HG02840 (cell line): ENCODE measurements around the gene CAMKK2.
"Not testable (repeated sequence)": the region's sequence is repeated elsewhere in the genome, so short reads cannot be mapped to it uniquely, and the experiment has no call there.

Experiments used
- ATAC-seq: cut with Tn5 transposase; IDR thresholded peaks from one replicate; pipeline ENCODE4 v1.9.1; 2021; ENCODE audit warnings: mild to moderate bottlenecking, moderate library complexity, moderate number of reproducible peaks; ENCODE audit not compliant: unreplicated experiment, low FRiP score

CAMKK2 gene

DNA sequence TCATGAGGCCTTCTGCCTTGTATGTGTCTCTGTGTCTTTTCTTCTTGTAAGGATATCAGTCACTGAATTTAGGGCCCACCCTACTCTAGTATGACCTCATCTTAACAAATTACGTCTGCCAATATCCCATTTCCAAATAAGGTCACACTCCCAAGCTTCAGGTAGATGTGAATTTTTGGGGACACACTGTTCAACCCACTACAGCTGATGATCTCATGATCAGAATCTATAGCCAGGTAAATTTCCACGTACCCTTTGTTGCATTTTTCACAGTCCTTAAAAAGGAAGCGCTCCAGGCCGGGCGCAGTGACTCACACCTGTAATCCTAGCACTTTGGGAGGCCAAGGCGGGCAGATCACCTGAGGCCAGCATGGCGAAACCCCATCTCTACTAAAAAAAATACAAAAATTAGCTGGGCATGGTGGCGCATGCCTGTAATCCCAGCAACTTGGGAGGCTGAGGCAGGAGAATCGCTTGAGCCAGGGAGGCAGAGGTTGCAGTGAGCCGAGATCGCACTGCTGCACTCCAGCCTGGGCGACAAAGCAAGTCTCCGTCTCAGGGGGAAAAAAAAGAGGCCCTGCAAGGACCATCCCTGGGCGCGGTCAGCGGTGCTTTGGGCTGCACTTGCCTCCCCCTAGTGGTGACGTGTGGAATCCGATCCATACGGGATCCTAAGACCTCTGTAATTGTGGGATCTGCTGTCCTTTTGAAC is 66.5 kb downstream of the CAMKK2 start:
- not testable (repeated sequence) for ATAC-seq

DNA sequence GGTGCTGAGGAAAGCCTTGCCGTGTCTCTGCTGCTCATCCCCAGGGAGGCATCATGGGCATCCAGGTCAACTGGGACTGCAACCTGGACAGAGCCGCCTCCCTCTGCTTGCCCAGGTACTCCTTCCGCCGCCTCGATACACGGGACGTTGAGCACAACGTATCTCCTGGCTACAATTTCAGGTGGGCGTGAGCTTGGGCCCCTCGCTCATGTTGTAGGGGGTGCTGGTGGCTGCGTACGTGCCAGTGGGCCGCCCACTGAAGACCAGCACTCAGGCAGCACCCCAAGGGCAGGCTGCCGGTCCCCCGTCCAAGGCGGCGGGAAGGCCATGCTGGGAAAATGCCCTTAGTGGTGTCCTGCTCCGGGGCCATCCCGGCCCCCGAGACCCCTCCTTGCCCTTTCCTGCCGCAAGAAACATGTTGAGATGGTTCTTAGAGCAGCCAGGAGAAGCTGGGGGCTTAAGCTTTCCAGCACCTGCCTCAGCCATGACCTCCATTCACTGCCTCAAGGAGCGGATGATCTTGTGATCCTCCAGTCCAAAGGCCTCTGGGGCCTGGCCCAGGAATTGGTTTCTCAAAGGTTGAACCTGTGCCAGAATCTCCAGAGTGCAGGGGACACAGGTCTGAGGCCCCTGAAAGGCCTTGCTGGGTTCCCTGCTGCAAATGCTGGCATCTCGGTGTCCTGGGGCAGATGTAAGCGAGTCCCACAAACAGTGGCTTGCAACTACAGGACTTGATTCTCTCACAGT is 67.4 kb downstream of the CAMKK2 start:
- ATAC-seq, result no peak

DNA sequence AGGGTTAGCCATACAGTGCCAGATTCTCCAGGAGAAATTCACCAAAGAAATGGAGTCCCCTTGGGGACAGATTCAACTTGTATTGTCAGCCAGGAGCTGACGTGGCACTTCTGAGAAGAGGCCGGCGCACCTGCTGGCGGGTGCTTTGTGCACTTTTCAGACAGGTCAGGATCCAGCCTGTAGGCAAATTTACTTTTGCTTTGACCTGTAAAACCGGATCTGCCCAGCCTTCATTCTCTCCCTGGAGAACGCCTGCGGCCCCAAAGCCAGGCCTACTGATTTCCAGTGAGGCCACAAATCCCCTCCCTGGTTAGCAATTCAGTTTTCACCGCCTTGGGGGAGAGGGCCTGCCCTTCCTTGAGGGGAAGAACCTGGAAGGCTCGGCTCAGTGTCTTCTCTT is 69.2 kb downstream of the CAMKK2 start:
- peak; percentile 49 for ATAC-seq

DNA sequence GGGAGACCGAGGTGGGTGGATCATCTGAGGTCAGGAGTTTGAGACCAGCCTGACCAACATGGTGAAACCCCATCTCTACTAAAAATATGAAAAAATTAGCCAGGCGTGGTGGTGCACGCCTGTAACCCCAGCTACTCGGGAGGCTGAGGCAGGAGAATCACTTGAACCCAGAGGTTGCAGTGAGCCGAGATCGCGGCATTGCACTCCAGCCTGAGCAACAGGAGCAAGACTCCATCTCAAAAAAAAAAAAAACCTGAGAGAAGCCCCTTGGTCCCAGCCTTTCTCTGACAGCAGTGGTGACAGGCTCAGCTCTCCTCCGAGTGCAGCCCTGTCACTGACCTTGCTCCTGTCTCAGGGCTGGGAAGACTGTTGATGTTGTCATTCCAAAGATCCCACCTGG is 69.6 kb downstream of the CAMKK2 start:
- not testable (repeated sequence) for ATAC-seq

GRCh38 chr12:121226399-121226798 is 70.1 kb downstream of the CAMKK2 start:
- no peak for ATAC-seq

- no peak for ATAC-seq
These were observed 71.9 kb downstream of the CAMKK2 start for GRCh38 chr12:121224591-121224990.

- ATAC-seq, result no peak
These were observed 72.9 kb downstream of the CAMKK2 start for GRCh38 chr12:121223292-121224285.

- no peak for ATAC-seq
These were observed 73.7 kb downstream of the CAMKK2 start for GRCh38 chr12:121222847-121223246.

DNA sequence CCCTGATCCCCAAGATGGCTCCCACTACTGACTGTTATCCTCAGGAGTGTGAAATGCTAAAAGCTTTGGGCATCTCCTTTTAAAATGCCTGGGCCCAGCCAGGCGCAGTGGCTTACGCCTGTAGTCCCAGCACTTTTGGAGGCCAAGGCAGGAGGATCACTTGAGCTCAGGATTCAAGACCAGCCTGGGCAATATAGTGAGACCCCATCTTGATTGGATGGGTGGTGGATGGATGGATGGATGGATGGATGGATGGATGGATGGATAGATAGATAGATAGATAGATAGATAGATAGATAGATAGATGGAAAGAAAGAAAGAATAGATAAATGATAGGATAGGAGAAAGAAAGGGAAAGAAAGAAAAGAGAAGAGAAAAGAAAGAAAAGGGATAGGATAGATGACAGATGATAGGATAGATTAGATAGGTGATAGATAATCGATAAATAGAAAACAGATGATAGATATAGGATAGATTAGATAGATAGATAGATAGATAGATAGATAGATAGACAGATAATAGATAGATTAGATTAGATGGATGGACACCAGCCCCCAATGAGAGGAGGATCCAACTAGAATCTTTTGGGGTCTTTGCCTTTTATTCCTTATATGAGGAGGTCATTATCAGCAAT is 77.0 kb downstream of the CAMKK2 start:
- no peak for ATAC-seq

- no peak for ATAC-seq
These were observed 77.7 kb downstream of the CAMKK2 start for GRCh38 chr12:121218588-121219352.

GRCh38 chr12:121217761-121218160 is 78.7 kb downstream of the CAMKK2 start:
- no peak for ATAC-seq

DNA sequence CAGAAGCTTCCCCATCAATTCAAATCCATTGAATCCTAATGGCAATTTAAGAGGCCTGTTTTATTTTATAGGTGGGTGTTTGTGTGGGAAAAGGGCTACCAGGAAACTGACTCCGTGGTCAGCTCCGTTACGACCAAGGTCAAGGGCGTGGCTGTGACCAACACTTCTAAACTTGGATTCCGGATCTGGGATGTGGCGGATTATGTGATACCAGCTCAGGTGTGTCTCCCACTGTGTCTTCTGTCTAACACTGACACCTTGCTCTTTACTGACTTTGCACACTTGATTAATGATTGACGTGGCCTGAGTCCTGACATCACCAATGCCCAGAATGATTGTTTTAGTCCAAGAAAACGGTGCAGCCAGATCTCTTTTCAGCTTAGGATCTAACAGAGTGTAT is 79.4 kb downstream of the CAMKK2 start:
- ATAC-seq, result no peak

- ATAC-seq, result no peak
These were observed 80.4 kb downstream of the CAMKK2 start for GRCh38 chr12:121216102-121216501.

DNA sequence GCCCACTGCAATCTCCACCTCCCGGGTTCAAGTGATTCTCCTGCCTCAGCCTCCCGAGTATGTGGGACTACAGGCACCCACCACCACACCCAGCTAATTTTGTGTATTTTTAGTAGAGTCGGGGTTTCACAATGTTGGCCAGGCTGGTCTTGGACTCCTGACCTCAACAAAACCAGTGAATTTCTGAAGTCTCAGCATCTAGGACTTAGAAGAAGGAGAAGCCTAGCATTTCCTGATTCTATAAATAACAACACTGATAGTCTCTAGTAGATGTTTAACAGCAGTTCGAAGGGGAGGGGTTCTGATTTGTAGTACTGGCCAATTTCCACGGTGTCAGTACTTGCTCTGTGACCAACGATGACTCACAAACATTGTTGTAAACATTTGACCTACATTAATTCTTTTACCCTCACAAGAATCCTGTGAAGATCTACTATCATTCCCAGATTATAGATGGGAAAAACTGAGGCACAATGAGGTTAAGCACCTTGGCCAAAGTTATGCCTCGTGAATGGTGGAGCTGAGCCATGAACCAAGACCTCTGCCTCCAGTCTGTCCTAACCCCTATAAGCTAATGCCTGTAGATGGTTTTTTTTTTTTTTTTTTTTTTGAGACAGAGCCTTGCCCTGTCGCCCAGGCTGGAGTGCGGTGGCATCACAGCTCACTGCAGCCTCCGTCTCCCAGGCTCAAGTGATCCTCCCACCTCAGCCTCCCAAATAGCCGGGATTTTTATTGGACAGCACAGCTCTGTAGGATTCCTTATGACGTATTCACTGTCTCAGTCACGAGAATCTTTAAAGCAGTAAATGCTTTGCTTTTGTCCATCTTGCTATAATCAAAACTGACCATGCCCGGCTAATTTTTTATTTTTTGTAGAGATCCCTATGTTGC is 81.4 kb downstream of the CAMKK2 start:
- ATAC-seq, result no peak

- ATAC-seq, result no peak
These were observed 82.2 kb downstream of the CAMKK2 start for GRCh38 chr12:121214166-121214777.

DNA sequence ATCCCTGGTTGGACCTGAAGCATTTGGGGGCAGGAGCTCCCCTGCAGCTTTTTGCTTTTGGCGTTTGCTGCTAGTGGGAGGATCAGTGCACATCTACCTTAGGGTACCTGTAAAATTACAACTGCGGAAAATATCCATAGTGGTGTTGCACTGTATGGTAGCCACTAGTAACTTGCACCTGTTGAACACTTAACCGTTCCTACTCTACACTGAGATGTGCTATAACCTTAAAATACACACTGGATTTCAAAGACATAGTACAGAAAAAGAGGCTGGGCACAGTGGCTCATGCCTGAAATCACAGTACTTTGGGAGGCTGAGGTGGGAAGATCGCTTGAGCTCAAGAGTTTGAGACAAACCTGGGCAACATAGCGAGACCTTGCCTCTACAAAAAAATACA is 83.6 kb downstream of the CAMKK2 start:
- no peak for ATAC-seq

GRCh38 chr12:121209624-121210572 is 86.6 kb downstream of the CAMKK2 start, which contains the start of gene P2RX4:
TSS of gene P2RX4 (plus strand) at chr12:121210129. CDS start at chr12:121210165, 36 bp downstream.
- ATAC-seq, result peak; percentile 83
